SU-DHL-6 (cell line): ENCODE data around the gene EHBP1L1.

ENCODE experiments used
- H2AFZ ChIP-seq: fragments of 200-600 bp; sonication (generic); 2 replicates; pipeline ENCODE4 v1.6.1; 2014; ENCODE audit warnings: low read depth, mild to moderate bottlenecking, moderate library complexity, mixed read lengths, antibody characterized with exemption, low read length; ENCODE audit not compliant: severe bottlenecking
- H3F3A ChIP-seq: fragments of 200-600 bp; shearing (Covaris generic); 2 replicates; pipeline ENCODE4 v1.6.0; 2016; ENCODE audit warnings: antibody characterized with exemption, mild to moderate bottlenecking; ENCODE audit not compliant: insufficient read depth
- H3K27ac ChIP-seq: fragments of 200-600 bp; sonication (generic); 2 replicates; pipeline ENCODE4 v1.5.1; 2016; ENCODE audit warnings: low read depth, mild to moderate bottlenecking, low read length, moderate library complexity, mixed read lengths
- H3K27me3 ChIP-seq: fragments of 200-600 bp; sonication (generic), shearing (Covaris generic); 2 replicates; pipeline ENCODE4 v1.6.0; 2014; ENCODE audit warnings: mild to moderate bottlenecking, low read length
- H3K36me3 ChIP-seq: fragments of 200-600 bp; sonication (generic); 2 replicates; pipeline ENCODE4 v1.6.1; 2014; ENCODE audit warnings: mild to moderate bottlenecking, low read length, mixed read lengths
- H3K4me2 ChIP-seq: fragments of 300-600, 200-600 bp; shearing (Covaris generic), sonication (generic); 2 replicates; pipeline ENCODE4 v1.6.0; 2014; ENCODE audit warnings: low read length, low read depth, mild to moderate bottlenecking; ENCODE audit not compliant: poor library complexity, severe bottlenecking
- H3K4me3 ChIP-seq: fragments of 200-600 bp; sonication (generic); 2 replicates; pipeline ENCODE4 v1.5.1; 2014; ENCODE audit warnings: antibody characterized with exemption, low read length, mild to moderate bottlenecking, mixed read lengths; ENCODE audit not compliant: insufficient read depth, poor library complexity, severe bottlenecking
- H3K79me2 ChIP-seq: fragments of 200-600 bp; sonication (generic); 2 replicates; pipeline ENCODE4 v1.6.1; 2014; ENCODE audit warnings: mild to moderate bottlenecking, low read length, moderate library complexity; ENCODE audit not compliant: insufficient read depth
- H3K9ac ChIP-seq: fragments of 200-600 bp; sonication (generic); 2 replicates; pipeline ENCODE4 v1.7.0; 2014; ENCODE audit warnings: mild to moderate bottlenecking, low read length
- H3K9me2 ChIP-seq: fragments of 200-600 bp; sonication (generic); replicated peaks from 2 replicates; pipeline ENCODE4 v1.6.1; 2014; ENCODE audit warnings: low read length; ENCODE audit not compliant: insufficient read depth
- H3K9me3 ChIP-seq: fragments of 200-600 bp; sonication (generic); 2 replicates; pipeline ENCODE4 v1.6.1; 2014; ENCODE audit warnings: low read length, mixed read lengths; ENCODE audit not compliant: insufficient read depth
- H4K20me1 ChIP-seq: fragments of 200-600 bp; sonication (generic); 2 replicates; pipeline ENCODE4 v1.6.1; 2014; ENCODE audit warnings: low read depth, mild to moderate bottlenecking, antibody characterized with exemption, low read length, moderate library complexity, mixed read lengths
- EZH2phosphoT487 ChIP-seq: fragments of 200-600 bp; sonication (generic), shearing (Covaris generic); conservative IDR thresholded peaks from 2 replicates; pipeline ENCODE4 v1.6.1; 2018; ENCODE audit warnings: mild to moderate bottlenecking, antibody characterized with exemption, low read length, moderate library complexity, mixed read lengths
- TF ChIP-seq, protein P1 (sequence below): fragments of 200-600 bp; sonication (generic); IDR thresholded peaks from one replicate; pipeline ENCODE4 v1.5.1; 2017; ENCODE audit warnings: antibody characterized with exemption, mild to moderate bottlenecking, low read length, moderate library complexity; ENCODE audit not compliant: insufficient read depth, poor library complexity, severe bottlenecking

The EHBP1L1 gene

DNA sequence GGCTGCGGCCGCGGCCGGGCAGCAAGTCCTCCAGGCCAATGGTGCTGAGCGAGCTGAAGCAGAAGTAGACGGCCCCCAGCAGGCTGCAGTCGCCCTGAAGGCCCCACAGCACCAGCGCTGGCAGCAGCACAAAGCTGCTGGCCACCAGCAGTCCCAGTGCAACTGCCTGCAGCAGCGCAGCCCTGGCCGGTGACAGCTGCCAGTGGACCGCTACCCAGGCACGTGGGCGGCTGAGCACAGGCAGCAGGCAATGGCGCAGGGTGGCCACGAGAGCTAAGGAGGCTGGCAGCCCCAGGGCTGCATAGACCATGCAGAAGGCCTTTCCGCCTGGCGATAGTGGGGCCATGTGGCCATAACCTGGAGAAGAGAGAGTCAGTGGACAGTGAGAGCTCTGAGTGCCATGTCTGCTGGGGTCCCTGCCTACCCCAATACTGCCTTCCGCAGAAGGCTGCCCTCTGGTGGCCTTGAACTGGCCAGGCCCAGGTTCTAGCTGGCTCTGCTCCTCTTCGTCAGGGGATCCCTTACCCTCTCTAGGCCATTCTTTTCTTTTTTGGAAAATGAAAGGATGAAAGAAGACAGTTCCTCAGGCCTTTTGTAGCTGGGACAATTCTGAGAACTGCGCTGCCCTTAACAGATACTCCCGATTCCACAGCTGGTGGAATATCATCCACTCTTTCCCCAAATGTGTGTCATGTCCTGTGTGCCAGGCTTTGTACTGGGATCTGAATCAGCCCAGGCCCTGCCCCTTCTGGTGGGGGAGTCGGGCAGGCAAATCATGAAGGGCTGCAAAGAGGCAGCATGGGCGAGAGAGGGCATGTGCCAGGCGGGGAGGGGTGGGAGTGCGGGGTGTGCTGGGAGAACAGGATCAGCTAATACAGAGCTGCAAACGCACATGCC, 17.9 kb downstream of the EHBP1L1 start:
- H3K4me2 ChIP-seq, result no peak overlapping the region

DNA sequence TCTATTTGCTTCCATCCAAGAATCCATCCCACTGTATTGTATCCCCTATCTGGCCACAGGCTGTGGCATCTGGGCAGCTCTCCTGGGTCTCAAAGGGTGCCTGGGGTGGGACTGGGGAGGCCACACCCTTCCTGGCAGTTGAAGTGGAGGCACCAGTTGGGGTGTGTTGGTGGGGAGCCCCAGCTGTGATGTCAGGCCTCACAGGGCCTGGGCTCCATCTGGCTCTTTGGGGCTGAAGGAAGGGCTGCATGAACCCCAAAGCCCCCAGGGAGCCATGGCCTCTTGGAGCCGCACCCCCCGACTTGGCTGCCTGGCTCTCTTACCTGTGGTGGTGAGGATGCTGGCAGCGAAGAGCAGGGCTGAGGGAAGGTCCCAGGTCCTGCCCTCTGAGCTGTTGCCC, 19.3 kb downstream of the EHBP1L1 start:
- no peak overlapping the region for H3K9ac ChIP-seq
- H3K9me3 ChIP-seq, result no peaks in the 10 kb centered on the region
- TF ChIP-seq, protein P1, sequence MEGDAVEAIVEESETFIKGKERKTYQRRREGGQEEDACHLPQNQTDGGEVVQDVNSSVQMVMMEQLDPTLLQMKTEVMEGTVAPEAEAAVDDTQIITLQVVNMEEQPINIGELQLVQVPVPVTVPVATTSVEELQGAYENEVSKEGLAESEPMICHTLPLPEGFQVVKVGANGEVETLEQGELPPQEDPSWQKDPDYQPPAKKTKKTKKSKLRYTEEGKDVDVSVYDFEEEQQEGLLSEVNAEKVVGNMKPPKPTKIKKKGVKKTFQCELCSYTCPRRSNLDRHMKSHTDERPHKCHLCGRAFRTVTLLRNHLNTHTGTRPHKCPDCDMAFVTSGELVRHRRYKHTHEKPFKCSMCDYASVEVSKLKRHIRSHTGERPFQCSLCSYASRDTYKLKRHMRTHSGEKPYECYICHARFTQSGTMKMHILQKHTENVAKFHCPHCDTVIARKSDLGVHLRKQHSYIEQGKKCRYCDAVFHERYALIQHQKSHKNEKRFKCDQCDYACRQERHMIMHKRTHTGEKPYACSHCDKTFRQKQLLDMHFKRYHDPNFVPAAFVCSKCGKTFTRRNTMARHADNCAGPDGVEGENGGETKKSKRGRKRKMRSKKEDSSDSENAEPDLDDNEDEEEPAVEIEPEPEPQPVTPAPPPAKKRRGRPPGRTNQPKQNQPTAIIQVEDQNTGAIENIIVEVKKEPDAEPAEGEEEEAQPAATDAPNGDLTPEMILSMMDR, result no peak
- no peak for TF ChIP-seq EZH2phosphoT487

More for the DNA sequence above, 17.9 kb downstream of the EHBP1L1 start:
- no peak overlapping the region for H3K9ac ChIP-seq
- no peak overlapping the region for H3K27ac ChIP-seq
- no peaks in the 10 kb centered on the region for H3K27me3 ChIP-seq
- no peaks in the 10 kb centered on the region for H3K36me3 ChIP-seq
- H3K4me3 ChIP-seq, result no peak overlapping the region
- no peak for TF ChIP-seq EZH2phosphoT487
- TF ChIP-seq, protein P1, result peak; percentile 43
- no peaks in the 10 kb centered on the region for H3K9me2 ChIP-seq
- H2AFZ ChIP-seq, result no peak overlapping the region
- no peaks in the 10 kb centered on the region for H3F3A ChIP-seq
- no peaks in the 10 kb centered on the region for H3K9me3 ChIP-seq
- H3K79me2 ChIP-seq, result no peaks in the 10 kb centered on the region
- H4K20me1 ChIP-seq, result no peaks in the 10 kb centered on the region

DNA sequence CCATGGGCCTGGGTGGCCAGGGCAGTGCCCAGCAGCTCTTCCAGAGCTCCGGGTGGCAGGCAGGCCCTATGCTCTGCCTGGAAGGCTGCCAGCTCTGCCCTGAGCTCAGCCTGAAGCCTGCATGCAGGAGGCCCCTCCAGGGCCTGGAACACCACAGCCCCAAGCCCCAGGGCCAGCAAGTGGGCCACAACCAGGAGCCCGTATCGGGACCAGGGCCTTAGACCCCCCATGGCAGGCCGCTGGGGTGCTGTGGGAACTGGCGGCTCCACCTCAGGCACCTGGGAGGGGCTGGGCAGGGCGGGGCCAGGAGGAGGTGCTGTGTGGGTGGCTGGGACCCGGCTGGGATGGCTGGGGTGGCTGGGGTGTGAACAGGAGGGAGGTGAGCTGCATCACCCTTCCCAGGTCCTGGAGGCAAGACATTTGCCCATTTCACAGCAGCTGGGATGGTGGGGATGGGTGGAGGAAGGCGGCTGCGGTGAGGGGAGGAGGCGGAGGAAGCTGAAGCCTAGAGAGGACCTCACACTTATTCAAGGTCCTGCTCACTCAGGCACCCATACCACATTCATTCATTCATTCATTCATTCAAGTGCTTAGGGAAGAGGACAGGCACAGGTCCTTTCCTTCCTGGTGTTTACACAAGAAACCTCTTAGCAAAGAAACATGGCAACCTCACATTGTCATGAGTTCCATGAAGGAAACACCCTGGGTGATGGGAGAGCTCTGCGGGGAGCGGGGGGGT, 19.9 kb downstream of the EHBP1L1 start, which contains the start of gene KCNK7:
Gene KCNK7 (minus strand): TSS at position 258 of the 739 bp plus-strand sequence. CDS start 28 bp downstream, at position 230.
- Histone ChIP-seq H4K20me1 (no peaks in the 10 kb centered on the region), H3K9me2 (no peaks in the 10 kb centered on the region), H3K9me3 (no peaks in the 10 kb centered on the region), H3K4me2 (no peak within 1 kb of the TSS), H3K4me3 (no peak within 1 kb of the TSS), H3K36me3 (no peaks in the 10 kb centered on the region), H3K9ac (no peak within 1 kb of the TSS), H3K27me3 (no peaks in the 10 kb centered on the region), H3K27ac (no peak within 1 kb of the TSS), H2AFZ (no peak within 1 kb of the TSS), H3F3A (no peaks in the 10 kb centered on the region), H3K79me2 (no peaks in the 10 kb centered on the region)
- TF ChIP-seq, protein P1, result no peak
- TF ChIP-seq EZH2phosphoT487, result no peak

More for the DNA sequence above, 19.3 kb downstream of the EHBP1L1 start:
- Histone ChIP-seq H3K27me3 (no peaks in the 10 kb centered on the region), H3K4me3 (no peak overlapping the region), H2AFZ (no peak overlapping the region), H3K9me2 (no peaks in the 10 kb centered on the region), H3K4me2 (no peak overlapping the region), H3F3A (no peaks in the 10 kb centered on the region), H4K20me1 (no peaks in the 10 kb centered on the region), H3K36me3 (no peaks in the 10 kb centered on the region), H3K79me2 (no peaks in the 10 kb centered on the region), H3K27ac (no peak overlapping the region)
